ENCODE measurements around the gene CENATAC. TPM values are rescaled to one million over a fixed set of nuclear protein-coding genes. Genes with fewer than 3 reads are reported as not detected.
"Not testable (repeated sequence)": the region's sequence is repeated elsewhere in the genome, so short reads cannot be mapped to it uniquely, and the experiment has no call there.

The CENATAC gene
- polyA plus RNA-seq, 10 donors: 7.1 to 28.2 (median 12.0) TPM

- DNase-seq: no peak
Observed at GRCh38 chr11:119051440-119052162, 53.7 kb downstream of the CENATAC start.

GRCh38 chr11:119052163-119052814 lies 54.4 kb downstream of the CENATAC start:
- DNase-seq: no peak

GRCh38 chr11:119054418-119054817 lies 56.5 kb downstream of the CENATAC start:
- DNase-seq: no peak

GRCh38 chr11:119055901-119056300 lies 58.0 kb downstream of the CENATAC start:
- DNase-seq: no peak

- peak in 1 of 3 donors; percentile 12 for DNase-seq
Observed at GRCh38 chr11:119056421-119056999, 58.6 kb downstream of the CENATAC start.

GRCh38 chr11:119057000-119057769 lies 59.2 kb downstream of the CENATAC start, which contains the start of gene HYOU1:
HYOU1 (minus strand) TSS chr11:119057205; CDS start chr11:119056160, 1,045 bp downstream.
- peak; percentile 95 to 98 (median 96) for DNase-seq

GRCh38 chr11:119059128-119059527 lies 61.2 kb downstream of the CENATAC start:
- DNase-seq: not testable (repeated sequence)

- no peak for DNase-seq
Observed at GRCh38 chr11:119061256-119061655, 63.3 kb downstream of the CENATAC start.

- no peak for DNase-seq
Observed at GRCh38 chr11:119062779-119063178, 64.8 kb downstream of the CENATAC start.

GRCh38 chr11:119065369-119065768 lies 67.4 kb downstream of the CENATAC start:
- peak in 1 of 3 donors; percentile 33 for DNase-seq

Other genes starting within 250 kb of the CENATAC start
- gene DDX6, start 207.0 kb upstream of the CENATAC start, polyA plus RNA-seq (ENCODE audit: insufficient read length in 10 of 10): 10 to 100 TPM; 61.9 to 92.0 (median 81.8) TPM
- gene CXCR5, start 114.2 kb upstream of the CENATAC start, polyA plus RNA-seq (ENCODE audit: insufficient read length in 10 of 10): under 1 TPM in 5 of 10 donors, not detected in 5; 0.04 to 0.11 (median 0.06) TPM
- gene BCL9L, start 72.2 kb upstream of the CENATAC start, polyA plus RNA-seq (ENCODE audit: insufficient read length in 10 of 10): 10 to 100 TPM; 48.2 to 88.1 (median 62.4) TPM
- gene UPK2, start 41.8 kb upstream of the CENATAC start, polyA plus RNA-seq (ENCODE audit: insufficient read length in 10 of 10): 1 to 10 TPM in 4 of 10 donors, under 1 TPM in 6; 0.56 to 2.4 (median 0.87) TPM
- gene FOXR1, start 26.4 kb upstream of the CENATAC start, polyA plus RNA-seq (ENCODE audit: insufficient read length in 10 of 10): under 1 TPM in 2 of 10 donors, not detected in 8; 0.22 to 0.30 TPM
- gene RPS25, start 20.2 kb downstream of the CENATAC start, polyA plus RNA-seq (ENCODE audit: insufficient read length in 10 of 10): 1,000 to 10,000 TPM; 1,511 to 2,041 (median 1,652) TPM
- 10 to 100 TPM; 41.7 to 55.9 (median 48.0) TPM for gene TRAPPC4, start 20.6 kb downstream of the CENATAC start, polyA plus RNA-seq (ENCODE audit: insufficient read length in 10 of 10)
- 10 to 100 TPM in 5 of 10 donors, 1 to 10 TPM in 5; 8.4 to 13.0 (median 10.0) TPM for gene SLC37A4, start 32.7 kb downstream of the CENATAC start, polyA plus RNA-seq (ENCODE audit: insufficient read length in 10 of 10)
- gene HYOU1, start 59.1 kb downstream of the CENATAC start, polyA plus RNA-seq (ENCODE audit: insufficient read length in 10 of 10): 10 to 100 TPM; 35.3 to 62.1 (median 41.8) TPM
- 10 to 100 TPM; 24.9 to 35.4 (median 27.8) TPM for gene VPS11, start 69.7 kb downstream of the CENATAC start, polyA plus RNA-seq (ENCODE audit: insufficient read length in 10 of 10)
- 10 to 100 TPM; 18.2 to 28.9 (median 23.0) TPM for gene HMBS, start 86.7 kb downstream of the CENATAC start, polyA plus RNA-seq (ENCODE audit: insufficient read length in 10 of 10)
- gene DPAGT1, start 103.7 kb downstream of the CENATAC start, polyA plus RNA-seq (ENCODE audit: insufficient read length in 10 of 10): 10 to 100 TPM; 24.4 to 35.7 (median 30.7) TPM
- gene C2CD2L, start 109.2 kb downstream of the CENATAC start, polyA plus RNA-seq (ENCODE audit: insufficient read length in 10 of 10): 1 to 10 TPM; 6.4 to 9.4 (median 7.1) TPM
- gene HINFP, start 123.4 kb downstream of the CENATAC start, polyA plus RNA-seq (ENCODE audit: insufficient read length in 10 of 10): 10 to 100 TPM; 13.7 to 25.0 (median 17.8) TPM
- gene ABCG4, start 150.9 kb downstream of the CENATAC start, polyA plus RNA-seq (ENCODE audit: insufficient read length in 10 of 10): under 1 TPM; 0.10 to 0.60 (median 0.32) TPM
- 10 to 100 TPM in 9 of 10 donors, 1 to 10 TPM in 1; 9.7 to 12.4 (median 11.6) TPM for gene NLRX1, start 170.6 kb downstream of the CENATAC start, polyA plus RNA-seq (ENCODE audit: insufficient read length in 10 of 10)
- gene NHERF4, start 187.3 kb downstream of the CENATAC start, polyA plus RNA-seq (ENCODE audit: insufficient read length in 10 of 10): under 1 TPM in 5 of 10 donors, not detected in 5; 0.09 to 0.34 (median 0.22) TPM
- 10 to 100 TPM; 10.1 to 16.7 (median 13.2) TPM for gene CBL, start 208.2 kb downstream of the CENATAC start, polyA plus RNA-seq (ENCODE audit: insufficient read length in 10 of 10)